H1 (cell line): ENCODE data around the gene SLC37A3. TPM values are rescaled to one million over a fixed set of nuclear protein-coding genes. Genes with fewer than 3 reads are reported as not detected.

Source experiments
- CTCF ChIA-PET: fragments of 300-600 bp; sonication (Branson Sonifier 250); formaldehyde crosslinking; loops from one replicate; lab custom pipeline; 2021; ENCODE audit not compliant: partially characterized antibody; lab: Charles Lee
- POLR2A ChIA-PET: fragments of 300-600 bp; sonication (Branson Sonifier 250); formaldehyde crosslinking; loops from one replicate; lab custom pipeline; 2021; ENCODE audit warnings: inconsistent platforms; ENCODE audit not compliant: partially characterized antibody; lab: Charles Lee
- DNase-seq, 2 experiments: peaks; one replicate each; pipeline versions ENCODE4 v3.0.0 to v3.0.0-alpha.2; 2010 to 2022; ENCODE audit warnings: low spot score in 2 of 2, low read depth in 1 of 2, mixed read lengths in 1 of 2
- FAIRE-seq: peaks from 2 replicates; lab custom pipeline; 2011; peaks lifted over from hg19 to GRCh38; lab: Jason Lieb, UNC
- H2AFZ ChIP-seq: 2 replicates; pipeline ENCODE4 v1.8.1; 2012; ENCODE audit warnings: low read length, inconsistent platforms
- H2AK5ac ChIP-seq: 2 replicates; pipeline ENCODE4 v1.6.1; 2013; ENCODE audit warnings: low read depth, low read length
- H2BK120ac ChIP-seq: replicated peaks from 2 replicates; pipeline ENCODE3; 2013; ENCODE audit warnings: low read depth, low read length, inconsistent platforms
- H2BK12ac ChIP-seq: 2 replicates; pipeline ENCODE4 v1.6.1; 2013; ENCODE audit warnings: low read depth, low read length
- H2BK15ac ChIP-seq: 2 replicates; pipeline ENCODE4 v1.6.1; 2013; ENCODE audit warnings: low read length
- H2BK20ac ChIP-seq: 2 replicates; pipeline ENCODE4 v1.6.1; 2013; ENCODE audit warnings: low read length
- H2BK5ac ChIP-seq: 2 replicates; pipeline ENCODE4 v1.6.1; 2013; ENCODE audit warnings: low read depth, low read length
- H3K14ac ChIP-seq: 2 replicates; pipeline ENCODE4 v1.6.1; 2013; ENCODE audit warnings: inconsistent platforms; ENCODE audit not compliant: insufficient read length
- H3K18ac ChIP-seq: 2 replicates; pipeline ENCODE4 v1.6.1; 2013; ENCODE audit warnings: low read length; ENCODE audit errors: extremely low read depth
- H3K23ac ChIP-seq: 2 replicates; pipeline ENCODE4 v1.6.1; 2013; ENCODE audit warnings: inconsistent platforms; ENCODE audit not compliant: insufficient read length
- H3K23me2 ChIP-seq: 2 replicates; pipeline ENCODE4 v1.6.1; 2013; ENCODE audit warnings: low read depth, low read length
- H3K27ac ChIP-seq: 2 replicates; pipeline ENCODE4 v1.6.1; 2011; ENCODE audit warnings: low read depth, low read length, inconsistent platforms
- H3K27me3 ChIP-seq, 4 experiments: replicated peaks in 1 of 4; 1 replicate in 1 of 4; 2 replicates in 3 of 4; pipeline versions ENCODE4 v1.6.1 to v1.8.1; 2011 to 2013; ENCODE audit warnings: low read length in 3 of 4, mild to moderate bottlenecking in 3 of 4, inconsistent platforms in 2 of 4, mixed read lengths in 2 of 4, moderate library complexity in 1 of 4; ENCODE audit not compliant: control insufficient read depth in 3 of 4, insufficient read depth in 3 of 4; ENCODE audit errors: extremely low read depth in 1 of 4
- H3K36me3 ChIP-seq, 4 experiments: 2 replicates each; pipeline versions ENCODE4 v1.6.1 to v1.8.1; 2011 to 2013; ENCODE audit warnings: mild to moderate bottlenecking in 4 of 4, low read length in 3 of 4, moderate library complexity in 2 of 4, control low read depth in 1 of 4, inconsistent platforms in 1 of 4; ENCODE audit not compliant: insufficient read depth in 4 of 4, control insufficient read depth in 2 of 4
- H3K4ac ChIP-seq: replicated peaks from 2 replicates; pipeline ENCODE3; 2013; ENCODE audit warnings: low read length, low read depth, mixed read lengths, inconsistent platforms; ENCODE audit not compliant: insufficient read length
- H3K4me1 ChIP-seq, 4 experiments: replicated peaks in 1 of 4; 1 replicate in 1 of 4; 2 replicates in 3 of 4; pipeline versions ENCODE4 v1.6.1 to v1.8.1; 2011 to 2013; ENCODE audit warnings: low read length in 3 of 4, inconsistent platforms in 2 of 4, mixed read lengths in 1 of 4; ENCODE audit not compliant: insufficient read depth in 4 of 4, control insufficient read depth in 3 of 4
- H3K4me2 ChIP-seq, 2 experiments: 2 replicates each; pipeline versions ENCODE4 v1.6.1 to v1.8.1; 2011 to 2013; ENCODE audit warnings: low read depth in 2 of 2, low read length in 2 of 2, control low read depth in 1 of 2, inconsistent platforms in 1 of 2, mild to moderate bottlenecking in 1 of 2; ENCODE audit not compliant: insufficient read depth in 1 of 2
- H3K4me3 ChIP-seq, 4 experiments: fragments of 200-600, 300-600 bp in 1 of 4; sonication (generic), shearing (Covaris generic), sonication (Bioruptor Twin) in 1 of 4; 2 replicates each; pipeline versions ENCODE4 v1.5.1 to v1.8.1; 2011 to 2016; ENCODE audit warnings: low read length in 4 of 4, low read depth in 3 of 4, control low read depth in 2 of 4, inconsistent platforms in 2 of 4, mild to moderate bottlenecking in 2 of 4, mixed read lengths in 1 of 4, moderate library complexity in 1 of 4; ENCODE audit not compliant: insufficient read depth in 2 of 4; ENCODE audit errors: extremely low read depth in 1 of 4
- H3K56ac ChIP-seq: replicated peaks from 2 replicates; pipeline ENCODE3; 2013; ENCODE audit warnings: low read depth, mild to moderate bottlenecking, mixed read lengths, low read length, inconsistent platforms; ENCODE audit not compliant: insufficient read length
- H3K79me1 ChIP-seq: 2 replicates; pipeline ENCODE4 v1.6.1; 2013; ENCODE audit warnings: low read depth, low read length, control low read depth
- H3K79me2 ChIP-seq, 2 experiments: 2 replicates each; pipeline versions ENCODE4 v1.6.1 to v1.8.1; 2012 to 2013; ENCODE audit warnings: low read length in 2 of 2, mild to moderate bottlenecking in 2 of 2, inconsistent platforms in 1 of 2; ENCODE audit not compliant: insufficient read depth in 2 of 2, control insufficient read depth in 1 of 2
- H3K9ac ChIP-seq, 4 experiments: replicated peaks in 1 of 4; 1 replicate in 1 of 4; 2 replicates in 3 of 4; pipeline versions ENCODE4 v1.6.1 to v1.8.1; 2011 to 2013; ENCODE audit warnings: low read depth in 3 of 4, low read length in 3 of 4, control low read depth in 2 of 4, mild to moderate bottlenecking in 2 of 4, moderate library complexity in 2 of 4, inconsistent platforms in 1 of 4; ENCODE audit errors: extremely low read depth in 1 of 4
- H3K9me3 ChIP-seq, 2 experiments: 2 replicates each; pipeline versions ENCODE4 v1.6.1 to v1.8.1; 2012 to 2013; ENCODE audit warnings: mild to moderate bottlenecking in 2 of 2, moderate library complexity in 2 of 2, control low read depth in 1 of 2, inconsistent platforms in 1 of 2, low read depth in 1 of 2, low read length in 1 of 2, mixed read lengths in 1 of 2; ENCODE audit not compliant: insufficient read depth in 2 of 2
- H4K20me1 ChIP-seq, 2 experiments: replicated peaks in 1 of 2; 2 replicates each; pipeline versions ENCODE3 to v1.8.1; 2011 to 2013; ENCODE audit warnings: inconsistent platforms in 2 of 2, low read length in 2 of 2, mild to moderate bottlenecking in 1 of 2; ENCODE audit not compliant: insufficient read depth in 2 of 2, control insufficient read depth in 1 of 2
- H4K5ac ChIP-seq: 2 replicates; pipeline ENCODE4 v1.6.1; 2013; ENCODE audit warnings: low read length, low read depth, mixed read lengths, inconsistent platforms; ENCODE audit not compliant: insufficient read length
- H4K8ac ChIP-seq: 2 replicates; pipeline ENCODE4 v1.8.0; 2013; ENCODE audit warnings: mild to moderate bottlenecking, moderate library complexity, low read length, inconsistent platforms; ENCODE audit not compliant: insufficient read depth; ENCODE audit errors: extremely low read depth
- H4K91ac ChIP-seq: replicated peaks from 2 replicates; pipeline ENCODE3; 2013; ENCODE audit warnings: low read length, mixed read lengths, inconsistent platforms; ENCODE audit not compliant: insufficient read length
- ASH2L ChIP-seq: fragments of 200-600, 300-600 bp; sonication (generic); IDR thresholded peaks from one replicate; pipeline ENCODE4 v1.7.1; 2017; ENCODE audit warnings: low read length
- CHD1 ChIP-seq: IDR thresholded peaks from 2 replicates; pipeline ENCODE4 v1.6.1; 2012; ENCODE audit warnings: low read depth, low read length, improper control_type of control experiment
- EGR1 ChIP-seq: IDR thresholded peaks from 2 replicates; pipeline ENCODE4 v1.6.1; 2011; ENCODE audit warnings: low read depth, low read length, borderline replicate concordance
- GTF2F1 ChIP-seq: IDR thresholded peaks from 2 replicates; pipeline ENCODE4 v1.6.1; 2012; ENCODE audit warnings: low read depth, low read length, improper control_type of control experiment, borderline replicate concordance
- JUND ChIP-seq: IDR thresholded peaks from 2 replicates; pipeline ENCODE4 v1.6.1; 2011; ENCODE audit warnings: mild to moderate bottlenecking, improper control_type of control experiment, low read length
- MAFK ChIP-seq: IDR thresholded peaks from 2 replicates; pipeline ENCODE4 v1.6.1; 2012; ENCODE audit warnings: low read depth, mild to moderate bottlenecking, improper control_type of control experiment, low read length
- PHF8 ChIP-seq: fragments of 200-600 bp; sonication (generic); conservative IDR thresholded peaks from 2 replicates; pipeline ENCODE4 v1.7.1; 2012; ENCODE audit warnings: low read depth, mild to moderate bottlenecking, inconsistent platforms, low read length, moderate library complexity
- POU5F1 ChIP-seq: IDR thresholded peaks from 2 replicates; pipeline ENCODE4 v1.6.1; 2011; ENCODE audit warnings: low read depth, mild to moderate bottlenecking, low read length, moderate library complexity
- RNF2 ChIP-seq: fragments of 200-900, 300-1000 bp; sonication (generic); IDR thresholded peaks from 2 replicates; pipeline ENCODE4 v1.7.1; 2016; ENCODE audit warnings: borderline replicate concordance, low read depth, mild to moderate bottlenecking, antibody characterized with exemption, low read length; ENCODE audit not compliant: poor library complexity, severe bottlenecking; ENCODE audit errors: missing control alignments
- RXRA ChIP-seq: IDR thresholded peaks from 2 replicates; pipeline ENCODE4 v1.6.1; 2011; ENCODE audit warnings: low read depth, mild to moderate bottlenecking, low read length, moderate library complexity; ENCODE audit not compliant: insufficient read depth
- SIX5 ChIP-seq: IDR thresholded peaks from 2 replicates; pipeline ENCODE4 v1.6.1; 2011; ENCODE audit warnings: mild to moderate bottlenecking, low read depth, low read length
- SRF ChIP-seq: IDR thresholded peaks from 2 replicates; pipeline ENCODE4 v1.6.1; 2011; ENCODE audit warnings: mild to moderate bottlenecking, low read depth, low read length, moderate library complexity
- SUZ12 ChIP-seq: fragments of 200-600 bp; sonication (generic); IDR thresholded peaks from 2 replicates; pipeline ENCODE4 v1.6.1; 2012; ENCODE audit warnings: mild to moderate bottlenecking, inconsistent platforms, low read length, moderate library complexity, mixed read lengths
- ZNF274 ChIP-seq: IDR thresholded peaks from 2 replicates; pipeline ENCODE4 v1.7.0; 2012; ENCODE audit warnings: low read length, borderline replicate concordance; ENCODE audit errors: extremely low read depth
- WGBS, 2 experiments: shearing (Covaris generic) in 1 of 2; methylation state at CpG; one replicate each; pipeline versions ENCODE4 v1.1.6 to v1.1.7; 2013 to 2015; ENCODE audit warnings: low lambda C conversion rate in 2 of 2, mixed read lengths in 2 of 2, inconsistent platforms in 1 of 2, low coverage in 1 of 2, missing lambda C conversion rate in 1 of 2; ENCODE audit not compliant: insufficient replicate concordance in 2 of 2, insufficient coverage in 1 of 2, insufficient read length in 1 of 2; ENCODE audit errors: extremely low coverage in 1 of 2, missing lambda C conversion rate in 1 of 2; 5-methylcytosine and 5-hydroxymethylcytosine counted together
- polyA plus RNA-seq, 7 experiments: library from polyadenylated mRNA; depleted of rRNA in 3 of 7; stranded (reverse) in 5 of 7; unstranded in 2 of 7; fragments of >200 nt in 5 of 7; fragments of 200-250 nt in 2 of 7; gene quantifications; 1 replicate in 5 of 7; 2 replicates in 1 of 7; 4 replicates in 1 of 7; pipeline versions ENCODE4 v1.2.1 to v1.2.3, GENCODE V29; 2011 to 2013; ENCODE audit warnings: missing spikeins in 2 of 7, mixed read lengths in 2 of 7
- total RNA-seq: library from RNA; stranded (reverse); fragmentation: NEBNext Ultra II Directional; extraction: Animal tissue kit (Norgen Biotek cat#: 25700); gene quantifications from 2 replicates; pipeline ENCODE4 v1.2.1, GENCODE V29; 2021

Gene SLC37A3
- total and polyA plus RNA-seq, 2 of the 8 experiments (the other 6 are each of a cell fraction or from before 2014, with no cell fraction given), result 58.2 to 71.0 TPM

DNA sequence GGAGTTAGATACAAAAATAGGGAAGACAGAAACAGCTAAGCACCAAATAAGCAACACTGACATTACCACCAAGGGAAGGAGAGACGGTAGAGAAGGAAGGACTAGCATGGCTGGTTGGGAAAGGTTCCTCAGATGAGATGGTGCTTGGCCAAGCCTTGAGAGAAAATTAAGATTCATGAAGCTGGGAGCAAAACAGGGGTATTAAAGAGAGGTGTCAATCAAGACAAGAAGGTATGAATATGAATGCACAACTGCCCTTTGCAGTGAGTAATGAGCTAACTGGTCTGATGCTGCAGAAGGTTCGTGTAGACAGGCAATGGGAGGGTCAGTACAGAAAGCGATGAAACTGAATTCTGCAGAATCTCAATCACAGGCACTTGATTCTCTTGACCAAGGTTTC is 67.7 kb downstream of the SLC37A3 start:
- no peak overlapping the region for H2BK5ac ChIP-seq
- WGBS, 2 experiments, result 90% methylated on average over 3 of the region's 3 CpGs; no CpG with 5 or more reads in 1 of the 2 experiments
- H2AFZ ChIP-seq, result no peak overlapping the region
- no peaks in the 10 kb centered on the region for H3K27me3 ChIP-seq
- H4K91ac ChIP-seq, result no peak overlapping the region
- DNase-seq (no peak), FAIRE-seq (no peak)
- no peak overlapping the region for H3K14ac ChIP-seq
- no peak overlapping the region for H2AK5ac ChIP-seq
- no peak overlapping the region for H2BK15ac ChIP-seq
- no peak overlapping the region for H3K9ac ChIP-seq
- no peak overlapping the region for H3K56ac ChIP-seq
- no peak overlapping the region for H2BK20ac ChIP-seq
- no peaks in the 10 kb centered on the region for H3K79me1 ChIP-seq
- ChIA-PET POLR2A (interaction anchor here (0.8 kb wide), 1 partner anchor 60 kb away, joined by 3 read pairs; no protein-coding TSS in a partner anchor), CTCF (interaction anchor here (0.7 to 1.6 kb wide), 4 partner anchors 13 to 251 kb away, joined by 3 to 7 read pairs (median 3); no protein-coding TSS in a partner anchor)
- H2BK120ac ChIP-seq, result no peak overlapping the region
- peaks cover 4 to 18% (median 12%) of the 10 kb centered on the region in 4 experiments; a peak in 6 of 8 replicates for H3K36me3 ChIP-seq
- H3K27ac ChIP-seq, result no peak overlapping the region
- no peak overlapping the region for H3K18ac ChIP-seq
- H4K8ac ChIP-seq, result no peak overlapping the region
- TF ChIP-seq RXRA (no peak), MAFK (no peak), SUZ12 (no peak), JUND (no peak), POU5F1 (no peak), SIX5 (no peak), RNF2 (no peak), EGR1 (no peak), SRF (no peak), PHF8 (no peak), ZNF274 (no peak), CHD1 (no peak), GTF2F1 (no peak), ASH2L (no peak)
- no peak overlapping the region for H4K5ac ChIP-seq
- H4K20me1 ChIP-seq, result peaks cover 0 to 2% of the 10 kb centered on the region in 2 experiments
- no peaks in the 10 kb centered on the region for H3K4me1 ChIP-seq
- H3K4me3 ChIP-seq, result no peak overlapping the region
- H3K23ac ChIP-seq, result no peak overlapping the region
- no peaks in the 10 kb centered on the region for H3K23me2 ChIP-seq
- no peaks in the 10 kb centered on the region for H3K9me3 ChIP-seq
- no peaks in the 10 kb centered on the region for H3K79me2 ChIP-seq
- no peak overlapping the region for H3K4ac ChIP-seq
- no peak overlapping the region for H3K4me2 ChIP-seq
- H2BK12ac ChIP-seq, result no peak overlapping the region
